Occipital lobe (tissue), 2 donors: ENCODE data around the gene NKX3-2. TPM values are rescaled to one million over a fixed set of nuclear protein-coding genes. Genes with fewer than 3 reads are reported as not detected.
"Not testable (repeated sequence)": the region's sequence is repeated elsewhere in the genome, so short reads cannot be mapped to it uniquely, and the experiment has no call there.

ENCODE experiments used
- DNase-seq: peaks from one replicate; lab custom pipeline; 2025; lab: John Stamatoyannopoulos, UW
- total RNA-seq: library from RNA; depleted of rRNA; stranded (reverse); fragments of >200 nt; gene quantifications from one replicate; pipeline ENCODE4 v1.2.3, GENCODE V29; 2014

Gene NKX3-2
- total RNA-seq: not detected

GRCh38 chr4:13543839-13544605 lies at the start of gene NKX3-2:
Gene NKX3-2, minus strand, starts transcription at chr4:13544508. Its CDS starts 94 bp downstream, at chr4:13544414.
- DNase-seq: no peak

- DNase-seq: no peak
Measured at GRCh38 chr4:13592220-13592619, 47.9 kb upstream of the NKX3-2 start.

DNA sequence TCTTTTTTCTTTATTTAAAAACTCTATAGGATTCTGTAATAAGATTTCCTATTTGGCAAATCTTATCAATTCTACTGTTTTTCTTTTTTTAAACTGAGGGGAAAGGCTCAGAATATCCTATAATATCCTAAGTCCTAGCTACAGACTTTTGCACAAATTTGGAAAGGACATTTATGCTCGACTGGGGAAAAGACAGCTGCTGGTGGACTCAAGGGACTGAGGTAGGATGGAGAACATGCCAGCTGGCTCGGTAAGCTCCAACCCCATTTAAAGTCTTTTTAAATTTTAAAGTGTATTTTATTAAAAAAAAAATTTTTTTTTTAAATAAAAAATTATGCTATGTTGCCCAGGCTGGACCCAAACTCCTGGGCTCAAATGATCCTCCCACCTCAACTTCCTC lies 46.5 kb upstream of the NKX3-2 start:
- DNase-seq: no peak

GRCh38 chr4:13588954-13589353 lies 44.6 kb upstream of the NKX3-2 start:
- no peak for DNase-seq

DNA sequence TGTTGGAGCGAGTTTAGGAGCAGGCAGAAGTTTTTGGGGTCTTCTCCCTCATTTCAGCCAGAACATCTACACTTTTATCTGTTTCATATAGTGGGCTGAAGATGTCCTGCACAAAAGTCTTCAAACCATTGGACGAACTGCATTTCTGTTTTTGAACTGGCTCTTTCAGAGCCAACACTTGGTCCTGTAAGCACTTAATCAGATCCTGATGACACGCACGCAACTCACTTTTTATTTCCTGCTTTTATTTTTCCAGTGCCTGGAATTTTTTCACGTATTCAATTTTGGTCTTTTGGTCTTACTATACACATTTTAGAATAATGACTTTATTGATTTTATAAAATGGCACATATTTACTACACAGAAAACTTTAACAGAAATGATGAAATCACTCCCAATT lies 40.2 kb upstream of the NKX3-2 start:
- DNase-seq: no peak

GRCh38 chr4:13580036-13580435 lies 35.7 kb upstream of the NKX3-2 start:
- no peak for DNase-seq

DNA sequence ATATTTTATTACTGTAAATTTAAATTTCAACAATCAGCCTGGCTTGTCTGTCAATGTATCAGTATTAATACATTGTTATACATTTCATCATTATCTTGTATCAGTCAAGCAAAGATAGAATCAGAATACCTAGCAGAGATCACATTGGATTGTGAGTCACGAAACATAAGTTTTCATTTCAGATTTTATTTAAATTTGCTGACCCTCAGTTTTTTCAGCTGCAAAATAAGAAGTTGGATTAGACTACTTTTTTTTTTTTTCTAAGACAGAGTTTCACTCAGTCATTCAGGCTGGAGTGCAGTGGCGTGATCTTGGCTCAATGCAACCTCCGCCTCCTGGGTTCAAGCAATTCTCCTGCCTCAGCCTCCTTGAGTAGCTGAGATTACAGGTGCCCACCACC lies 33.4 kb upstream of the NKX3-2 start:
- no peak for DNase-seq

GRCh38 chr4:13570916-13571315 lies 26.6 kb upstream of the NKX3-2 start:
- DNase-seq: no peak

DNA sequence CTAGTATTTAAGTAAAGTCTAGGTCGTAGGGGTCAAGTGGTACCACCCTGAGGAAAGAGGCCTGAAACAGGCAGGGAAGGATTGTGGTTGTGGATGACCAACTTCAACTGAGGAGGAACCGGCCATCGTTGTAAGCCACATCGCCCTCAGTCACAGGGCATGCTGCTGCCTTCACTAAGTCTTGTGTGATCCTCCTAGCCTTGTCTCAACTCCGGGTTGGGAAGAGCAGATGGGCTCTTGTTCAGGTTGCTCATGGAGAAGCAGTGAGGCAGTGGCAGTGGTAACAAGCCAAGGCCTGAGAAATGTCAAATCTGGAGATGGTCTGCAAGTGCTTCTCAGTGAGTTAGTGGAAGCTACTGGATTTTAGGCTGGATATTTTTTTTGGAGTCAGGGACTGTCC lies 22.8 kb upstream of the NKX3-2 start:
- no peak for DNase-seq

GRCh38 chr4:13562876-13563275 lies 18.6 kb upstream of the NKX3-2 start:
- no peak for DNase-seq

DNA sequence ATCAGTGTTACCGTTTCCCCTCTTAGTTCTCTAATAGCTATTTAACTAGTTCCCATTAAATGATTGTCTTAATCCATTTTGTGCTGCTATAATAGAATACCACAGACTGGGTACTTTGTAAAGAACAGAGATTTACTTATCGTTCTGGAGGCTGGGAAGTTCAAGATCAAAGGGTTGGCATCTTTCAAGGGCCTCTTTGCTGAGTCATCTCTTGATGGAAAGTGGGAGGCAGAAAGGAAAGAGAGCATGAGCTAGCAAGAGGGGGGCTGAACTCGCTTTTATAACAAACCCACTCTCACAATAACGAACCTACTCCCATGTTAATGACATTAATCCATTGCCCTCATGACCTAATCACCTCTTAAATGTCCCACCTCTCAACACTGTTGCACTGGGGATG lies 17.4 kb upstream of the NKX3-2 start:
- DNase-seq: no peak

- DNase-seq: not testable (repeated sequence)
Measured at GRCh38 chr4:13560111-13560510, 15.8 kb upstream of the NKX3-2 start.

DNA sequence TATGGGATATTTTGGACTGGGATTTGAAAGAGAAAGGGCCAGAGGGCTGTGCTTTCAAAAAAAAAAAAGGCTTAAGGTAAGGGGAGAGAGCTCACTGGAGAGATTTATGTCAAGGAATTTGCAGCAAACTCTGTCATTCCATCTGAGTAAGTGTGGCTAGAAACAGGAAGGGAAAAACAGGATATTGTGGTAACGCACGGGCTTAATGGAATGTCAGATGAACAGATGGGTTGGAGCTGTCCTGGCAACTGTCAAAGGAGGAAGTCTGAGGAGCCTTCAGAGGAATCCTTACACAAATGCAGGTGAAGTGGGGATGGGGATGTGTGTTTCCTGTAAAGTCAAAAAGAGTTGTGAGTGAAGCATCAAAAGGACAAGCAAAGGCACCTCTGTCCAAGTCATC lies 15.1 kb upstream of the NKX3-2 start:
- DNase-seq: no peak

- no peak for DNase-seq
Measured at GRCh38 chr4:13558881-13559280, 14.6 kb upstream of the NKX3-2 start.

DNA sequence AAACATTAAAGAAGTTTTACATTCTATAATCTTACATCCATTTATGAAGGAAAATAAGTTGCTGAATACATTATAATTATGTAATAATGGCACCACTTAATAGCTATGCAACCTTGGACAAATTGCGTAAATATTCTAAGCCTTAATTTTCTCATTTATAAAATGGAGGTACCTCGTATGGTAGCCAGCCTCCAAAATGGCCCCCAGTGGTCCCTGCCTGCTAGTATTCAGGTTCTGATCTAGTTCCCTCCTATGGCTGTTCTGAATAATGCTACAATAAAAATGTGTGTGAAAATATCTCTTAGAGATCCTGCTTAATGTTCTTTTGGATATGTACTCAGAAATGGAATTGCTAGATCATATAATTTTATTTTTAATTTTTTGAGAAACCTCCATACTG lies 11.0 kb upstream of the NKX3-2 start:
- no peak for DNase-seq

GRCh38 chr4:13553081-13553480 lies 8.8 kb upstream of the NKX3-2 start:
- DNase-seq: no peak

DNA sequence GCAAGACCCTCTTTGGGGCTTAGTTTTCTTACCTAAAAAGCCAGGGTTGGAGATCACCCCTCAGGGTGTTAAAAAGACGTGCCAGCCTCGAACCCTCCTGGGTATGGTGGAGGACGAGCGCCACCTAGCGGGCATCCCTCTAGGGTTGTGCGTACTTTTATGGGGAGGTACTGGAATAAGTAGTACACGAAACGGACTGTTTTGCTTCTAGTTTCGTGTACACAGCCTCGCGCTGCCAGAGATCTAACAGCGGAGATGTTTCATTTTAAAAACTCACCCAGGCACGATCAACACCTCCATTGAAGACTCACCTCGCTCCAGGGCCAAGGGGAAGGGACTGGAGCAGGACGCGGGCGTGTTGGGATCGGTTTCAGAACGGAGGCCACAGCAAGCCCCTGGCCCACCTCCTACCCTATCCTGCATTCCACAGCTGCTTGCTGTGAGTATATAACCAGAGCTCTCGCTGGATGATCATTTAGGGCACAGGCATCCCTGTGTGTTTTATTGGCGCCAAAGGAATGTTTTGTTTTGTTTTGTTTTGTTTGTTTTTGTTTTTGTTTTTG lies 4.8 kb upstream of the NKX3-2 start:
- no peak for DNase-seq

DNA sequence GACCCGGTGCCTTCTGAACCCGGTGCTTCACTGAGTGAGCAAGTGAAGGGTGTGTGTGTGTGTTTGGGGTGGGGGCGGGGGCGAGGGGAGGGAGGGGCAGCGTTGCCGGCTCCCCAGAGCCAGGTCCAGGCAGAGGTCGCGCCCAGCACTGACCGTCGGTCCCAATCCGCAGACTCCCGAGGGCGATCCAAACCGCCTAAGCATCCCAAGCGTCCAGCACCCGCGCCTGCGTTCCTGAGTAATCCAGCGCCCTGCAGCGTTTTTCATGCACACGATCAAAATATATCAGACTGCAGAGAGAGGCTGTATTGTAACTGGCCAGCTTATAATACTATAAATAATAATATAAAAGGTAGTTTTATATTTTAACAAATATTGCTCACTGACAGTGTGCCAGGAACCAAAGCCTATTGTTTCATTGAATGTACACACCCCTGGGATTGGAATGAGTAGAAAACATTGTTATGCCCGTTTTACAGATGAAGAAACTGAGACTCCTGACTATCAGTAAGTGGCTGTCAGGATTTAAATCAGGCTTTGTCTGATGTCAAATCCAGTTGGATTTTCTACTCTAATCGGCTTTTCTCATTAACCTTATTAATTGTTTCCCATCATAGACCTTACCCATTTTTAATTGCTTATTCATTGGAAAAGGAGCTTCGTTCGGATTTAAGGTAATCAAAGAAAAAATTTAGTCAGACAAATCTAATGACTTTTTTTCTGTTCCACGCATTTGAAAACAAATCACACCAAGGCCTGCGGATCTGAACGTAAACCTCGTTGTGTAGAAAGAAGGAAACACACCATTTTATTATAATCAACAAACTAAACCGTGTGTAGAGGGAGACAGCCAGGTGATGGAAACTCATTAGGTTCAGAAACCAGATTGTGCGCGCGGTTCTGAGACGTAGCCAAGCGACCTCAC lies 4.0 kb upstream of the NKX3-2 start:
- no peak for DNase-seq

- DNase-seq: no peak
Measured at GRCh38 chr4:13547485-13548041, 3.3 kb upstream of the NKX3-2 start.

- DNase-seq: no peak
Measured at GRCh38 chr4:13546941-13547484, 2.7 kb upstream of the NKX3-2 start.

- DNase-seq: no peak
Measured at GRCh38 chr4:13546142-13546940, 2.0 kb upstream of the NKX3-2 start.
